ENCODE measurements around the gene ZNF853.
"Not testable (repeated sequence)": the region's sequence is repeated elsewhere in the genome, so short reads cannot be mapped to it uniquely, and the experiment has no call there.

Gene ZNF853

DNA sequence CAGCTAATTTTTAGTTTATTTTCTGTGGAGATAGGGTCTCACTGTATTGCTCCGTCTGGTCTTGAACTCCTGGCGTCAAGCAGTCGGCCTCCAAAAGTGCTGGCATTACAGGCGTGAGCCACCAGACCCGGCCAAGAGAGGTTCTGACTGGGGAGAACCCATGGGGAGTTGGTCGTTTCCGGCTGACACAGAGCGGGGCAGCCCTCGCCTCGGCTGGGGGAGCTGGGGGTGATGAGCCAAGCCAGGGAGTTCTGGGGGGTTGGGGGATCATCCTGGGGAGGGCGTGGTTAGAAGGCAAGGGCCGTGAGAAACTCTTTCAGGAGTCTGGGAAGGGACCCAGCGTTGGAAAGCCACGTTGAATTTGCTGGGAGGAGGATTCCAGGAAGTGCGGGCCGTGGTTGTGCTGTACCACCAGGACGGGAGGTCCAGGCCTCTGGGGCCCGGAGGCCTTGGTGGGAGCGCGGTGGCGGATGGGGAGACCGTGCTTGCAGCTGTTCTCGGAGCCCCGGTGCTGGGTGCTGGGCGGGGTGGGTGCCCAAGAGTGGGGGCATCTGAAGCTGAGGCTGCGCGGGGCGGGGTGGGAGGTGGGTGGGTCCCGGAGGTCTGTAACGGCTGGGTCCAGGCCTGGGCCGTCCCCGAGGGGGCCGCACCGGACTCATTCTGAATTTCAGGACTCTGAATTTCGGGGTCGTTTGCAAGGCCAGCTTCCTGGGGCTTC, 8.4 kb upstream of the ZNF853 start:
- DNase-seq (ENCODE audit: low read depth), result no peak

DNA sequence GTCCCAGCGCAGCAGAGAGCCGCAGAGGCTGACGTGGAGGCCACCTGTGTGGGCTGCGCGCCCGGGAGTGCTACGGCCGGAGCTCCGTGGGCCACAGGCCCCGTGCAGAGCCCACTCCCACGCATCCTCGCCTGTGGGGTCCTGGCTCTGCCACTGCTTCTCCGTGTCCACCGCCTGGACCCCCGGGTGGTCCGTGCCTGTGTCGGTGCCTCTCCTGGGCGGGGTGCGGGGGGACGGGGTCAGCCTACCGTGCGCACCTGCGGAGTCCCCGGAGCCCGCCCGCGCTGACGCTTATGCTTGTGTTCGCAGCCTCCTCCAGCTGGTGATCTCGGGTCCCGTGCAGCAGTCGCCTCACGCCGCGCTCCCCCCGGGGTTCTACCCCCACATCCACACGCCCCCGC, 7.8 kb upstream of the ZNF853 start:
- DNase-seq (ENCODE audit: low read depth), result no peak

DNA sequence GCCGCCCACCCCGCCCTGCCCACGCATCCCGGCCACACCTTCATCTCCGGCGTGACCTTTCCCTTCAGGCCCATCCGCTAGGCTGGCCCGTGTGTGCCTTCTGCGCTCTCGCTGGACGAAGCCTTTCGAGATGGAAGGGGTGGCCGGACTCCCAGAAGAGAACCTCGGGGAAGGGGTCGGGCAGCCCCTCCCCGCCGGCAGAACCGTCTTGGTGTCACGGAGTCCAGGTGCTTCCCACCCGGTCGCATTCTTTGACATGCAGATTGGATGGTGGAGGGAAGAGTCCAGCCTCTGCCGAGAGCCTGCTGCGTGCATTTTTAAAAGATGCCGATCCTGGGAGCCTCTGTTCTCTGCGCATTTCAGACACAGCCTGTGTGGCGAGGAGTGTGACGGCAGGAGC, 7.3 kb upstream of the ZNF853 start:
- no peak for DNase-seq (ENCODE audit: low read depth)

GRCh38 chr7:6608794-6609193, 6.6 kb upstream of the ZNF853 start:
- DNase-seq (ENCODE audit: low read depth), result no peak

DNA sequence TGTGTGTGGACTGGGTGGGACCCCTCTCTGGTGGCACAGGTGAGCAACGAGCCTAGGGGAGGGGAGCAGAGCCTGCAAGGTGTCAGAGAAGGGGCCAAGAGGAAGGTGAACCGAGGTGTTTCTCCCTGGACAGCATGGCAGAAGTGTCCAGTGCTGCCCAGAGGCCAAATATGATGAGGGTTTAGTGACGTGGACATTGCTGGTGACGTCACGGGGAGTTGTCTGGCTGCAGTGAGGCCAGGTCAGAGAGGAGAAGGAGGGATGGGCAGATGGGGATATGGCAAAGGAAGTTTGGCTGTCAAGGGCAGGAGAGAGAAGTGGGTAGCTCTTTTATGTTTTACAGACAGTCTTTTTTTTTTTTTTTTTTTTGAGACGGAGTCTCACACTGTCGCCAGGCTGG, 2.6 kb upstream of the ZNF853 start:
- no peak for DNase-seq (ENCODE audit: low read depth)

- DNase-seq (ENCODE audit: low read depth), result no peak
Observed at GRCh38 chr7:6613706-6614105, 1.7 kb upstream of the ZNF853 start.

- no peak for DNase-seq (ENCODE audit: low read depth)
Observed at GRCh38 chr7:6615723-6616555, 529 bp downstream of the ZNF853 start.

DNA sequence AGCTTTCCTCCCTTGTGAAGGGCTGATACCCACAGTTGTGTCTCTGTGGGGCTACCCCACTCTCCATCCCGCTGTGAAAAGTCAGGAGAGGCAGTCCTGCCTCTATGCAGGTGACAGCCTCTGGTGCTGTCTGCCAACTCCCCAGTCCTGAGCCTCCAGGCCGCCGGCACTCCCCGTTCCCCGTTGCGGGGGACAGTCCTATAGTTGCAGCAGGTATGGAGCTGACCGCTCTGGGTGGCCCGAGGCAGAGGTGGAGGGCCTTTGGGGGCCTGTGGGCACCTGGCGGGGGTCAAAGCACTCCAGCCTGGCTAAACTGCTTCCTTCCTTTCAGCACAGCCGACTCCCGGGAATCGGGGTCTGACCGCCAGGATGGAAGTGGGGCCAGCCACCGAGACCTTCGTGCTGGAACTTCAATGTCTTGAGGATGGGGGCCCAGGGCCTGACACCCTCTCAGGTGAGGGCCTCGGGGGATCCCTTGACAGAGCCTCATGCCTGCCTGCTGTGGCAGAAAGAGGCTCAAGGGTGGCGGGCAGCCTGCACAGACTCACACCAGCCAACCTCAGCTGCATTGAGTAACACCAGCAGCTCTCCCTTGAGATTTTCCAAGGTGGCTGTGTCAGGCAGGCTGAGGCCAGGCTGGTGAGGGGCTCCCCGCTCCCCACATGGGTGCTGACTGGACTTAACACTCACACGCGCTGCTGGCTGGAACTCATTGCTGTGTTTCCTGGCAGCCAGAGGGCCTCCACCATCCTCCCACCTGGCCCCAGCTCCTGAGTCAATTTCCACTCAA, 1.6 kb downstream of the ZNF853 start:
- DNase-seq (ENCODE audit: low read depth), result no peak

DNA sequence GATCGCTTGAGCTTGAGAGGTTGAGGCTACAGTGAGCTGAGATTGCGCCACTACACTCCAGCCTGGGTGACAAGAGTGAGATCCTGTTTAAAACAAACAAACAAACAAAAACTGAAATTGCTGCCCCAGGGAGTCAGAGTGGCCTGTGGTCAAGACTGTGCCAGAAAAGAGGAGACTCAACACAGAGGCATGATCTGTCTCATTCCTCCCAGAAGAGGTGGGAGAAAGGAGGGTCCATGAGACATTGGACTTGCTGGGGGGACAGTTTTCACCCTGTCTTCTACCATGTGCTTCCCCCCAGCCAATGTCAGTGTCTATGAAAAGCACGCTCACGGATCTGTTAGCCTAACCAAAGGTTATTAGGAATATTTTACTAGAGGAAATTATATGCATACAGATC, 3.2 kb downstream of the ZNF853 start:
- DNase-seq (ENCODE audit: low read depth), result no peak

DNA sequence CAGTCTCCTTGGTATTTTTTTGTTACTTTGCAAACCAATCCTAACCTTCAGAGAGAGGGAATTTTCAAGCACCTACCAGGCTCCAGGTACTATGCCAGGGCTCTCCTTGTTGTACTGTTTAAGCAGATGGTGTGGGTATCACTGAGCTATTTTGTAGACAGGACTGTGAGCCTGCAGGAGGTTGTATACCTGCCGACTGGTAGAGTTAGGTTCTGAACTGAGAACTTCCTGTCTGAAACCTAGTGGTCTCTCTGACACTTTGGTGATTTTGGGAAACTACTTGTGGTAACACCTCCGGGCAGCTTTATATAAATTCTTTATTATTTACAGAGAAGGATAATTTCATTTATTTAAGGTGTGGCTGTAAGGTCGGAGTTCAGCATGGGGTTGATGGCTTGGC, 4.6 kb downstream of the ZNF853 start:
- no peak for DNase-seq (ENCODE audit: low read depth)

- no peak for DNase-seq (ENCODE audit: low read depth)
Observed at GRCh38 chr7:6621195-6622133, 6.1 kb downstream of the ZNF853 start.

DNA sequence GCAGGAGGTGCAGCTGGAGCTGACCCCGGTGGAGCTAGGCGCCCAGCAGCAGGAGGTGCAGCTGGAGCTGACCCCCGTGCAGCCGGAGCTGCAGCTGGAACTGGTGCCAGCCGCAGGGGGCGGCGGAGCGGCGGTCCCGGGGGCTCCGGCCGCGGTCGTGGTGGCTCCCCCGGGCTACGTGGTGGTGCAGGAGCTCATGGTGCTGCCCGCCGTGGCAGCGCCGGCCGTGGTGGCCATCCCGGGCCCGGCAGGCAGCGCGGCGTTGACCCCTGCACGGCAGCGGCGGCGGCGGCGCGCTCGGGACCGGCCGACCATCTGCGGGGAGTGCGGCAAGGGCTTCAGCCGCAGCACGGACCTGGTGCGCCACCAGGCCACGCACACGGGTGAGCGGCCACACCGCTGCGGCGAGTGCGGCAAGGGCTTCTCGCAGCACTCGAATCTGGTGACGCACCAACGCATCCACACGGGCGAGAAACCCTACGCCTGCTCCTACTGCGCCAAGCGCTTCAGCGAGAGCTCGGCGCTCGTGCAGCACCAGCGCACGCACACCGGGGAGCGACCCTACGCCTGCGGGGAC, 6.8 kb downstream of the ZNF853 start:
- no peak for DNase-seq (ENCODE audit: low read depth)

DNA sequence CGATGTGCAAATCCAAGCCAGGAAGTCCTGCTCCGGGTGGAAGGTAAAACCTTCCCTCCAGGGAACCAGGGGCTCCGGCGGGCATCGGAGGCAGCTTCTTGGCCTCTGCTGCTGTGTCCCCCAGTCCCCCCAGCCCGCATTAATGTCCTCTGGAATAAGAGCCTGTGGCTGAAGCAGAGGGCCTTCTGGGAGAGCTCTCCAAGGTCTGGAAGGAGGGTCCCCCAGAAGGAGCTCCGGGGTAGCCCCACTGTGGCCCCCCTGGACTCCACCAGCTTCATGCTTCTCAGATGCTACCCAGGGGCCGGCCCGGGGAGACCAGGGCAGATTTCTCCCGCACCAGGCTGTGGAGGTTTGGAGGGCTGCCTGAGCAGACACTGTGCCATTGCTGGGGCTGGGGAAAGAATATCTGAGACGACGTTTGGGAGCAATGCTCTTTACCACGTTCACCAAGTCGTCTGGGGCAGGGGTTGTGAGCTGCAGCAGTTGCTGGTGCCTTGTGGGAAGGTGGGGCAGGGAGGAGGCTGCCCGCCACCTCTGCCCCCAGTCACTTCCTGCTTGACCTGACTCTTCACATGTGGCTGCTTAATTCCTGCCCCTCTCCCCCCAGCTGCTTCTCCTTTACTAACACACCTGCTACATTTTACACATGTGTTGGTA, 8.3 kb downstream of the ZNF853 start:
- no peak for DNase-seq (ENCODE audit: low read depth)

DNA sequence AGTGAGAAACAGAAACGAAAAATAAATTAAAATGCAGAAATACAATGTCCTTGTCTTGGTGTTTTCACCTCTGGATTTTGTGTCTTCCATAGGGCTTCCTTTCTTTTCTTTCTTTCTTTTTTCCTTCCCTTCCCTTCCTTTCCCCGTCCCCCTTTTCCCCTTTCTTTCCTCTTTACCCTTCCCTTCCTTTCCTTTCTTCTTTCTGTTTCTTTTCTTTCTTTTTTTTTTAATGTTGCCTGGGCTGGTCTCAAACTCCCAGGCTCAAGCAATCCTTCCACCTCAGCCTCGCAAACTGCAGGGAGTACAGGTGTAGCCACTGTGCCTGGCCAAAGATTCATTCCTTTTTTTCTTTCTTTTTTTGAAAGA, 8.8 kb downstream of the ZNF853 start:
- no peak for DNase-seq (ENCODE audit: low read depth)

DNA sequence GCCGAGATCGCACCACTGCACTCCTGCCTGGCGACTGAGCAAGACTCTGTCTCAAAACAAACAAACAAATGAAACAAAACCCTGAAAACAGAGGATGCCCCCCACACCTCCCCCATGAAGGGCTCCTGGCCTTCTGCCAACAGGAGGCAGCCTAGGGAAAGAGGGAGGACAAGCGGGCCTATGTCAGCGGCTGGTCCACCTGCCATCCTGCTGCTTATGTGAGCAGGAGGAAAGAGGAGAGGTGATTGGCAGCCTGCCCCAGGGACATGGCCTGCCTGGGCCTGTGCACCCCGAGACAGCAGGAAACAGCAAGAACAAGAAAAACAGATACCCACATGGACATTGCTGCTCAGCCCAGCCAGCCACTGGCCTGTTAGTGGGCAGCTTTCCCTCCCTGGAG, 12.6 kb downstream of the ZNF853 start:
- no peak for DNase-seq (ENCODE audit: low read depth)

GRCh38 chr7:6630007-6630849, 14.8 kb downstream of the ZNF853 start:
- no peak for DNase-seq (ENCODE audit: low read depth)

DNA sequence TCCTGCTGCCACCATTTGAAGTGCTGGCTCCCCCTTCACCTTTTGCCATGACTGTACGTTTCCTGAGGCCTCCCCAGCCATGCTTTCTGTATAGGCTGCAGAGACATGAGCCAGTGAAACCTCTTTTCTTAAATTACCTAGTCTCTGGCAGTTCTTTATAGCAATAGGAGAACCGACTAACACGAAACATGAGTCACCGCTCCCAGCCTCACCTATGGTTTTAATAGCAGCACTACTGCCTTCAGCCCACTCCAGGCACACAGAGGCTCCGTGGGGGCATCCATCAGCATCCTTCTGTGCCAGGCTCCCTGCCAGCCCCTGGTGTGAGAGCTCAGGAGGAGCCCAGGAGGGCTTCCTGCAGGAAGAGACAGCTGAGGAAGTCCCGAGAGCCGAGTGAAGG, 16.2 kb downstream of the ZNF853 start:
- DNase-seq (ENCODE audit: low read depth), result no peak

- DNase-seq (ENCODE audit: low read depth), result no peak
Observed at GRCh38 chr7:6634021-6634420, 18.6 kb downstream of the ZNF853 start.

- not testable (repeated sequence) for DNase-seq (ENCODE audit: low read depth)
Observed at GRCh38 chr7:6634971-6635370, 19.6 kb downstream of the ZNF853 start.

Measured in amniotic epithelial cell (primary cell).